Kidney glomerular epithelial cell (primary cell): ENCODE results near the gene SRPRA.
"Not testable (repeated sequence)": the region's sequence is repeated elsewhere in the genome, so short reads cannot be mapped to it uniquely, and the experiment has no call there.

Experiments used
- DNase-seq: peaks from one replicate; lab custom pipeline; 2025; lab: John Stamatoyannopoulos, UW

The SRPRA gene

DNA sequence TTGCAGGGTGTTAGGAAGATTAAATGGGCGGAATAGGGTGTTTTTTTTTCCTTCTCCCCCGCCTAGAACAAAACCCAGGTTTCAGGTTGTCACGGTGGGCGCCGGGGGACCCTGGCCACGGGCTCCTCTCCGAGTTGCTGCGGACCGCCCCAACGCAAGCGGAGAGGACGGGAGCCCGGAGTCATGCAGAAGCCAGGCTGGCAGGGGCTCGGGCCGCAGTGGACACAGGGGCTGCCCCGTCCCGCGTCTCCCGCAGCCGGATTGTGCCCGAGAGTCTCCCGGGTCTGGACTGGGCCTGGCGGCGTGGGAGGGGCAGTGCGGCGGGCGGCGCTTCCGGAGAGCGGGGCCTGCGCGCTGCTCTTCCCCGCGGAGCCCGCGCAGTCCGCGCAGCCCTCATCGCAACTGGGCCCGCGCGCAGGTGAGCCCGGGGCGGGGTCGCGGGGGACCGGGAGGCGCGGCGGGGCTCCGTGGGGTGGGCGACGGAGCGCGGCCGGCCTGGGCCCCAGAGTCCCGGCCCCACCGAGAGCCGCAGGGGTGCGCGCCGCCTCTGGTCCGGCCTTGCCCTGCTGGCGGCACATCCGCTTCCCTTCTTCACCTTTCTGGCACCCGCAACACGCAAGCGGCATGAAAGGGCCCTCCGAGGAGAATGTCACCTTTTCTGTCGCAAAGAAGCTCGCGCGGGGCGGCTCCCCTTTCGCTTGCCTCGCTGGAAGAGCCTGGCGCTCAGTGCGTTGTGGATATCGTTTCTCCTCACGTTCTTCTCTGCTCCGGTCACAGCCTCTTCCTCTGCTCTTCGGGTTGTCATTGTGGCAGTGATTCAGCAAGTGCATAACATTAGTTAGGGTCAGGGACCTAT is 14.3 kb upstream of the SRPRA start, which contains the start of gene TIRAP:
Gene TIRAP (plus strand): TSS at position 358 of the 856 bp plus-strand sequence. CDS start 7,802 bp downstream, outside the sequence.
- peak; percentile 53 for DNase-seq

DNA sequence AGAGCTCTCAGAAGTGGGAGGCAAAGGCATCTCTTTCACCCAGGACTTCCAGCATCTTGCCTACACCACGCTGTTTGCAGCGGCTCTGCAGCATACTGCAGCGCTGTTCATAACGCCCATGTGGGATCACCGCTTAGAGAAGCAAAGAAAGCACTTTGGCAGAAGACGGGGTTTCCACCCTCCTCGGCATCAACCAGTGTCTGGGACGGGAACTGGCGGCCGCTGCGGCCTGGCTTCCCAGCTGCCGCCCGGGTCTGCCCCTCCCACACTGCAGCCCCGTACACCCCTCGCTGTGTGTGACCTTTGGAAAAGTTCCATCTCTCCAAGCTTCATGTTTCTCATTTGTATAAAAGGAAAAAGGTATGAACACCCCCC is 13.7 kb upstream of the SRPRA start:
- DNase-seq, result peak; percentile 30

DNA sequence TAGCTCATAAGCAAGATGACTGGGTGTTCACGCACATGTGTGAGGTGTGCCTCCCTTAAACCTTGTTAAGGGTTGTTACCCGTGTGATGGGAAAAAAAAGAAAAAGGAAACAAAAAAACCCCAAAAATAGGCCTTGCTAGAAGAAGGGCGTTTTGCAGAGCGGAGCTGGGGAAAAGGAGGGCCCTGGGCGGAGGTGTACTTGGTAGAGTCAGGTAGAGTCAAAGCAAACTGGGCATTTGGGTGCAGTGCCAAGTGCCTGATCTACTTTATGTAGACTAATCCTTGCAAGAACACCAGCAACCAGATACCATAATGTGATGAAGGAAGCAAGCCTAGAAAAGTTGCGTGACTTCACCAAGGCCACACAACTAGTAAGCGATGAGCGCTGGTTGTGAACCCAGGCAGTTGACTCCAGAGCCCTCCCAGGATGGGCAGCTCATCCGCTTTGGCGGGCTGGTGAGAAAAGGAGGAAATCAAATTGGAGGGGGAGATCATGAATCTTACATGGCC is 13.0 kb upstream of the SRPRA start:
- no peak for DNase-seq

DNA sequence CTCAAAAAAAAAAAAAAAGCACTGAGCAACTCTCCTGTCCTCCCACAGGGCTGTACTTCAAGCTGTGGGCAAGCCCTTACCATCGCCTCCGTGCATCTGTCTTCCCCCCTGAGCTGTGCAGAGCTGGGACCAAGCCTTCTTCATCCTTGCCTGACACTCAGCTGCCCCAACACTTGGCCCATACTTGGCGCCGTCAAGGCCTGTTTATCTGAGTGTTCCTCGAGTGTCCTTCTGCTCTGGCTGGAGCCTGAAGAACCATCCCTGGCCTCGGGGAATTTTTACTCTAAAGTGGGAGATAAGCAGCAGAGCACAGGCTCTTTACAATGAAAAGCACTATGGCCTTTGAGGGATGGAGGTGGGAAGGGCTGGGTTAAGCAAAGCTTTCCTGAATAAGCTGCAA is 12.6 kb upstream of the SRPRA start:
- DNase-seq, result no peak

GRCh38 chr11:126280595-126280994 is 11.9 kb upstream of the SRPRA start:
- DNase-seq, result no peak

DNA sequence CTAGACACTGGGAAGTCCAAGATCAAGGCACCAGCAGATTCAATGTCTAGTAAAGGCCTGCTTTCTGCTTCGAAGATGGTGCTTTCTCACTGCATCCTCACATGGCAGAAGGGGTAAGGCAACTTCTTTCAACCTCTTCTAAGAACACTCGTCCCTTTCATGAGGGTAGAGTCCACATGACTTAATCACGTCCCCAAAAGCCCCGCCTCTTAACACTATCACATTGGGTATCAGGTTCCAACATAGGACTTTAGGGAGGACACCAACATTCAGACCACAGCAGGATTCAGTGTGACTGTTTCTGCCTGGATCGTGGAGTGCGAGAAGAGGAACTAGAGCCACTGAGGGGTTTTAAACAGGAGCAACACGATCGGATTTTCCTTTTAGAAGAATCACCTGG is 10.5 kb upstream of the SRPRA start:
- DNase-seq, result no peak

GRCh38 chr11:126277780-126278179 is 9.1 kb upstream of the SRPRA start:
- no peak for DNase-seq

DNA sequence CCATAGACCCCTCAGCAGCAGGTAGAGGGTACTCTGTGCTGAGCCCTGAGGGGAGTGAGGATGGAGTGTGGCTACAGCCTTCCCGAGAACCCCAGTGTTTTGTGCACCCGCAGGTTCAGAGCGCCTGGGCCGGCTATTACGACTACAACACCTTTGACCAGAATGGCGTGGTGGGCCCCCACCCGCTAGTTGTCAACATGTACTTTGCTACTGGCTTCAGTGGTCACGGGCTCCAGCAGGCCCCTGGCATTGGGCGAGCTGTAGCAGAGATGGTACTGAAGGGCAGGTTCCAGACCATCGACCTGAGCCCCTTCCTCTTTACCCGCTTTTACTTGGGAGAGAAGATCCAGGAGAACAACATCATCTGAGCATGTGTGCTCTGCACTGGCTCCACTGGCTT is 8.6 kb upstream of the SRPRA start:
- no peak for DNase-seq

GRCh38 chr11:126268361-126268707 is 361 bp downstream of the SRPRA start:
- no peak for DNase-seq

DNA sequence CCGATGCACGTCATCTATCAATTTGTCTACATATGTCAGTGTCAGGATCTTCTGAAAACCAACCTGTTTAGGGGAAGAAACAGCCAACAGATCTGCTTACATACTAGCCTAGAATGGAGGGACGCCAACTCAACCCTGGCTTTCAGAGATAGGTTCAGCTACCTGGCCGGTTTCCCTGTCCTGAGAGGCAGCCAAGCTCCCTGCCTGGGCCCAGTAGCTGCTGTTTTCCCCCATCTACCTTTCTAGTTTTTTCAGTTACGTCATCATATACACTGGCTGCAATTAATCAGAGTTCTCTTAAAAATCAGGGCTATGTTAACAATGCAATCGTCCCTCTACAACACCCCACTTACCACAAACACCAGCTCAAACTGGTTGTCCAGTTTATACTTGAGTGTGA is 1.0 kb downstream of the SRPRA start:
- DNase-seq, result no peak

GRCh38 chr11:126265811-126266210 is 2.9 kb downstream of the SRPRA start:
- DNase-seq, result no peak

DNA sequence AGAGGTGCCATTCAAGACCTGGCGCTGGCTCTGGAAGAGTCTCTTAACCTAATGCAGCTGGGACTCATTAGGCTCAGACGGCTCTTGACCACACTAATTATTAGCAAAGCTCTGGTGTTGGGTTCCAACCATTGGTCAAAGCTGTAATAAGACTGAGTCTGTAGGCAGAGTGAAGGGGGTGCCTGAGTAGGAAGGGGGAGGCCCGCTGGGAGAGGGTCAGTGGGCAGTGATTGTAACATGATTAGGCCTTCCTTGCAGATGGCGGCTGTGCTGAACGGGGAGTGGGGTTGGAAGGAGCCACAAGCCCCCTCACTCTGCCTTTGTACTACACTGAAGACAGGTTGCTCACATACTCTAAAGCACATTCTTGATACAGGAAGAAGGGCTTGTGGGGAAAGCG is 5.2 kb downstream of the SRPRA start:
- no peak for DNase-seq

DNA sequence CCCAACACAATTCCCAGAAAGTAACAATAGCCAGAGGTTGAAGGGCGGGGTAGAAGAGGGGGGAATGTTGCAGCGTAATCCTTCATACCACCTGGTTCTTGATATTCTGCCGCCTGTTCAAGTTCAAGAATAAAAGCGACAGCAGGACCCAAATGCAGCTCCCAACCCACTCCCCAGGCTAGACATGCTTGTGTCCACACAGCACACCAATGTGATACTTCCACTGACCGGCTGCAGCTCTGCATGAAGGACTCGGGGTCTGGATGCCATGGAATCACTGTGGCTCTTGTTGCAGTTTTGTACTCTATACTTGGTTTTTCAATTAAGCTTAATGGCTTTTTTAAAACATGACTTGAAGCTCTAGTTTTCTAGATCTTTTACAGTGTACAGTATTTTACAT is 6.5 kb downstream of the SRPRA start:
- no peak for DNase-seq

- no peak for DNase-seq
Observed at GRCh38 chr11:126257764-126258163, 10.9 kb downstream of the SRPRA start.

- DNase-seq, result no peak
Observed at GRCh38 chr11:126257144-126257543, 11.6 kb downstream of the SRPRA start.

- DNase-seq, result no peak
Observed at GRCh38 chr11:126256216-126256615, 12.5 kb downstream of the SRPRA start.

- not testable (repeated sequence) for DNase-seq
Observed at GRCh38 chr11:126255507-126255906, 13.2 kb downstream of the SRPRA start.

DNA sequence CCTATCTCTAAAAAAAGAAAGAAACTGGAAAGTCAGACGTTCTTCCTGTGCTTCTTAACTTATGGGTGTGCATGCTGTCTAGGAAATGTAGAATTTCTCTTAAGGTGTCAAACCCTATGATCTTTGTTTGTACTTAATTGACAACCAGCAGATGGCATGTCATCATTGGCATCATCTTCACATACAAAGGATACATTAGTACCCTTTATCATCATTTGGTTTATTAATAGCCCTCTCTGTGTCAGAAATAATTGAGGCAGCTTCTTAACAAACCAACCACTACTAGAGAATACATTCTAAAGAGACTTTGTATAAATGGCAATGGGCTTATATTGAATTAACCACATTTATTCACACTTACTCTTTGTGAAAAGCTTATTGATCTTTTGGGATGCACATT is 13.9 kb downstream of the SRPRA start:
- DNase-seq, result no peak

GRCh38 chr11:126253265-126253664 is 15.4 kb downstream of the SRPRA start:
- no peak for DNase-seq

GRCh38 chr11:126246636-126247035 is 22.1 kb downstream of the SRPRA start:
- no peak for DNase-seq

- no peak for DNase-seq
Observed at GRCh38 chr11:126233391-126233790, 35.3 kb downstream of the SRPRA start.

DNA sequence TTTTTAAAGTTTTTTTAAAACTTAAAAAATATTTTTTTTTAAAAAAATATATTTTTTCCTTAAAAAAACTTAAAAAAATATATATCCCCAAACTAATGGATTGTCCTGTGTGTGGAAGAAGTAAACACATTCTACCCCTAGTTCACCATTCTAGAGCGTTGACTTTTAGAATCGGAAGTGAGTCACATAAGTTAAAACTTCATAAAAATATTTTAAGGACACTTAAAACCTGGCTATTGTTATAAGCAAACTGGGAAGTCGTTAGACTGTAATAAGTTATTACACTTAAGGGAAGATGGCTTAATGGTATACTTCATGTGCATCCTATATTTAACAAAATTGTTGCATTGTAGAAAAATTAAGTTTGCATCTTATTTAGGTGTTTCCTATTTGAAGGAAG is 36.0 kb downstream of the SRPRA start:
- no peak for DNase-seq

- DNase-seq, result no peak
Observed at GRCh38 chr11:126231725-126232459, 36.8 kb downstream of the SRPRA start.
